ENCODE measurements around the gene PPP1R13L.

PPP1R13L gene

DNA sequence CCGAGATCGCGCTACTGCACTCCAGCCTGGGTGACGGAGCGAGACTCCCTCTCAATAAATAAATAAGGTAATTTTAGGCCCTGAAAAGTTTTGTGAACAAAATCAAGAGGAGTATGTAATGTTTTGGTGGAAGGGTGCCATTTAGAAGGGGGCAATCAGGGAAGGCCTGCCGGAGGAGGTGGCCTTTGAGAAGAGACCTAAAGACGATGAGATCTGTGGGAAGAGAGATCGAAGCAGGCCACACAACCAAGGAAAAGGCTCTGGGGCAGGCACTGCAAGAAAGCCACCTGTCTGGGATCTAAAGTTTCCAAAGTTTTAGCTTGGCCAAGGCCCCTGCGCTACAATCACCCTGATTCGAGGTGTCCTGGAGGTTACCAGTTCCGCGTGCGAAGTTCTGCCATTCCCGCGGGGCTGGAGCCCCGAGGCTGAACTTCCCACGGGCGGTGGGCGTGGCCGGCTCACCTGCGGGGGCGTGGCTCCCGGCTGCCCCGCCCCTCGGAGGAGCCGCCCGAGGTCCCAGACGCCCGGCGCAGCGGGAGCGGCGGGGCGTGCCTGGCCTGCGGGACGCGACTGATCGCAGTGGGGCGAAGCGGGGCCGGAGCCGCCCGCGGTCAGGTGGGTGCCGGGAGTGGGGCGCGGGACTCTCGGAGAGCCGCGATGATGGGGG lies 64.5 kb downstream of the PPP1R13L start, which contains the start of gene KLC3:
Gene KLC3 (plus strand): TSS at position 519 of the 667 bp plus-strand sequence. CDS start 4,792 bp downstream, outside the sequence.
- H3K27ac ChIP-seq (ENCODE audit: extremely low read depth, low read depth, low read length), result no peak within 1 kb of the TSS; the same call in 1 of the 2 replicates
- no peaks in the 10 kb centered on the region; a peak in 1 of 3 replicates for H3K36me3 ChIP-seq (ENCODE audit: control insufficient read depth in 2 of 2, insufficient read depth in 1 of 2, low read length in 2 of 2)
- ChIA-PET POLR2A (interaction anchor here (0.5 kb wide), 1 partner anchor 165 kb away, joined by 4 read pairs; no protein-coding TSS in a partner anchor), CTCF (interaction anchor here (2.5 to 3.4 kb wide), 2 partner anchors 62 to 91 kb away, joined by 12 read pairs; no protein-coding TSS in a partner anchor)
- no peaks in the 10 kb centered on the region for H3K9me3 ChIP-seq (ENCODE audit: control insufficient read depth, insufficient read depth, low read depth, low read length)
- H3K4me3 ChIP-seq (ENCODE audit: low read depth, low read length), result peak within 1 kb of the TSS; percentile 52
- no peaks in the 10 kb centered on the region for H3K4me1 ChIP-seq (ENCODE audit: control insufficient read depth, insufficient read depth, low read length)
- TF ChIP-seq HOXC10 (CRISPR knock-in tag; IDR thresholded peaks at IDR 0.05) (no peak), ZNF292 (tag by site-specific recombination; IDR thresholded peaks at IDR 0.05; ENCODE audit: borderline replicate concordance, low read depth) (no peak), ZNF366 (tag by site-specific recombination; conservative IDR thresholded peaks at IDR 0.05) (no peak), ZNF155 (tag by site-specific recombination; IDR thresholded peaks at IDR 0.05) (no peak), GLI4 (tag by site-specific recombination; IDR thresholded peaks at IDR 0.05) (no peak), ZIC2 (tag by site-specific recombination; IDR thresholded peaks at IDR 0.05) (no peak), ZNF174 (tag by site-specific recombination; IDR thresholded peaks at IDR 0.05) (no peak), ZBTB1 (tag by site-specific recombination; IDR thresholded peaks at IDR 0.05) (no peak), GLIS1 (tag by site-specific recombination; IDR thresholded peaks at IDR 0.05) (no peak; the same call in 1 of the 2 replicates), ZNF549 (tag by site-specific recombination; IDR thresholded peaks at IDR 0.05) (no peak), PRDM1 (tag by site-specific recombination; IDR thresholded peaks at IDR 0.05) (no peak), MEIS1 (CRISPR knock-in tag; IDR thresholded peaks at IDR 0.05; ENCODE audit: borderline replicate concordance) (no peak), ZNF184 (tag by site-specific recombination; IDR thresholded peaks at IDR 0.05) (no peak), OSR2 (tag by site-specific recombination; IDR thresholded peaks at IDR 0.05) (no peak), ZNF768 (tag by site-specific recombination; IDR thresholded peaks at IDR 0.05) (no peak), KLF9 (tag by site-specific recombination; IDR thresholded peaks at IDR 0.05; ENCODE audit: low read depth) (peak; percentile 94), ZNF664 (tag by site-specific recombination; IDR thresholded peaks at IDR 0.05) (no peak), ZNF138 (tag by site-specific recombination; IDR thresholded peaks at IDR 0.05; ENCODE audit: borderline replicate concordance) (no peak), ZNF776 (tag by site-specific recombination; IDR thresholded peaks at IDR 0.05; ENCODE audit: borderline replicate concordance) (no peak), ZNF266 (tag by site-specific recombination; IDR thresholded peaks at IDR 0.05; ENCODE audit: low read depth) (no peak), ZSCAN30 (tag by site-specific recombination; IDR thresholded peaks at IDR 0.05) (no peak), KLF16 (tag by site-specific recombination; IDR thresholded peaks at IDR 0.05) (peak; percentile 35; the same call in 1 of the 2 replicates), ZNF571 (tag by site-specific recombination; IDR thresholded peaks at IDR 0.05) (no peak), ZBTB8A (tag by site-specific recombination; IDR thresholded peaks at IDR 0.05) (peak; percentile 23; the same call in 1 of the 2 replicates)
- TF ChIP-seq, protein P1, sequence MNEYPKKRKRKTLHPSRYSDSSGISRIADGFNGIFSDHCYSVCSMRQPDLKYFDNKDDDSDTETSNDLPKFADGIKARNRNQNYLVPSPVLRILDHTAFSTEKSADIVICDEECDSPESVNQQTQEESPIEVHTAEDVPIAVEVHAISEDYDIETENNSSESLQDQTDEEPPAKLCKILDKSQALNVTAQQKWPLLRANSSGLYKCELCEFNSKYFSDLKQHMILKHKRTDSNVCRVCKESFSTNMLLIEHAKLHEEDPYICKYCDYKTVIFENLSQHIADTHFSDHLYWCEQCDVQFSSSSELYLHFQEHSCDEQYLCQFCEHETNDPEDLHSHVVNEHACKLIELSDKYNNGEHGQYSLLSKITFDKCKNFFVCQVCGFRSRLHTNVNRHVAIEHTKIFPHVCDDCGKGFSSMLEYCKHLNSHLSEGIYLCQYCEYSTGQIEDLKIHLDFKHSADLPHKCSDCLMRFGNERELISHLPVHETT (tag by site-specific recombination; IDR thresholded peaks at IDR 0.05), result no peak
- TF ChIP-seq, protein P2, sequence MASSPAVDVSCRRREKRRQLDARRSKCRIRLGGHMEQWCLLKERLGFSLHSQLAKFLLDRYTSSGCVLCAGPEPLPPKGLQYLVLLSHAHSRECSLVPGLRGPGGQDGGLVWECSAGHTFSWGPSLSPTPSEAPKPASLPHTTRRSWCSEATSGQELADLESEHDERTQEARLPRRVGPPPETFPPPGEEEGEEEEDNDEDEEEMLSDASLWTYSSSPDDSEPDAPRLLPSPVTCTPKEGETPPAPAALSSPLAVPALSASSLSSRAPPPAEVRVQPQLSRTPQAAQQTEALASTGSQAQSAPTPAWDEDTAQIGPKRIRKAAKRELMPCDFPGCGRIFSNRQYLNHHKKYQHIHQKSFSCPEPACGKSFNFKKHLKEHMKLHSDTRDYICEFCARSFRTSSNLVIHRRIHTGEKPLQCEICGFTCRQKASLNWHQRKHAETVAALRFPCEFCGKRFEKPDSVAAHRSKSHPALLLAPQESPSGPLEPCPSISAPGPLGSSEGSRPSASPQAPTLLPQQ (tag by site-specific recombination; IDR thresholded peaks at IDR 0.05), result no peak
- TF ChIP-seq, protein P3, sequence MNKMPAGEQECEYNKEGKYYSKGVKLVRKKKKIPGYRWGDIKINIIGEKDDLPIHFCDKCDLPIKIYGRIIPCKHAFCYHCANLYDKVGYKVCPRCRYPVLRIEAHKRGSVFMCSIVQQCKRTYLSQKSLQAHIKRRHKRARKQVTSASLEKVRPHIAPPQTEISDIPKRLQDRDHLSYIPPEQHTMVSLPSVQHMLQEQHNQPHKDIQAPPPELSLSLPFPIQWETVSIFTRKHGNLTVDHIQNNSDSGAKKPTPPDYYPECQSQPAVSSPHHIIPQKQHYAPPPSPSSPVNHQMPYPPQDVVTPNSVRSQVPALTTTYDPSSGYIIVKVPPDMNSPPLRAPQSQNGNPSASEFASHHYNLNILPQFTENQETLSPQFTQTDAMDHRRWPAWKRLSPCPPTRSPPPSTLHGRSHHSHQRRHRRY (tag by site-specific recombination; IDR thresholded peaks at IDR 0.05), result no peak
- TF ChIP-seq, protein P4, sequence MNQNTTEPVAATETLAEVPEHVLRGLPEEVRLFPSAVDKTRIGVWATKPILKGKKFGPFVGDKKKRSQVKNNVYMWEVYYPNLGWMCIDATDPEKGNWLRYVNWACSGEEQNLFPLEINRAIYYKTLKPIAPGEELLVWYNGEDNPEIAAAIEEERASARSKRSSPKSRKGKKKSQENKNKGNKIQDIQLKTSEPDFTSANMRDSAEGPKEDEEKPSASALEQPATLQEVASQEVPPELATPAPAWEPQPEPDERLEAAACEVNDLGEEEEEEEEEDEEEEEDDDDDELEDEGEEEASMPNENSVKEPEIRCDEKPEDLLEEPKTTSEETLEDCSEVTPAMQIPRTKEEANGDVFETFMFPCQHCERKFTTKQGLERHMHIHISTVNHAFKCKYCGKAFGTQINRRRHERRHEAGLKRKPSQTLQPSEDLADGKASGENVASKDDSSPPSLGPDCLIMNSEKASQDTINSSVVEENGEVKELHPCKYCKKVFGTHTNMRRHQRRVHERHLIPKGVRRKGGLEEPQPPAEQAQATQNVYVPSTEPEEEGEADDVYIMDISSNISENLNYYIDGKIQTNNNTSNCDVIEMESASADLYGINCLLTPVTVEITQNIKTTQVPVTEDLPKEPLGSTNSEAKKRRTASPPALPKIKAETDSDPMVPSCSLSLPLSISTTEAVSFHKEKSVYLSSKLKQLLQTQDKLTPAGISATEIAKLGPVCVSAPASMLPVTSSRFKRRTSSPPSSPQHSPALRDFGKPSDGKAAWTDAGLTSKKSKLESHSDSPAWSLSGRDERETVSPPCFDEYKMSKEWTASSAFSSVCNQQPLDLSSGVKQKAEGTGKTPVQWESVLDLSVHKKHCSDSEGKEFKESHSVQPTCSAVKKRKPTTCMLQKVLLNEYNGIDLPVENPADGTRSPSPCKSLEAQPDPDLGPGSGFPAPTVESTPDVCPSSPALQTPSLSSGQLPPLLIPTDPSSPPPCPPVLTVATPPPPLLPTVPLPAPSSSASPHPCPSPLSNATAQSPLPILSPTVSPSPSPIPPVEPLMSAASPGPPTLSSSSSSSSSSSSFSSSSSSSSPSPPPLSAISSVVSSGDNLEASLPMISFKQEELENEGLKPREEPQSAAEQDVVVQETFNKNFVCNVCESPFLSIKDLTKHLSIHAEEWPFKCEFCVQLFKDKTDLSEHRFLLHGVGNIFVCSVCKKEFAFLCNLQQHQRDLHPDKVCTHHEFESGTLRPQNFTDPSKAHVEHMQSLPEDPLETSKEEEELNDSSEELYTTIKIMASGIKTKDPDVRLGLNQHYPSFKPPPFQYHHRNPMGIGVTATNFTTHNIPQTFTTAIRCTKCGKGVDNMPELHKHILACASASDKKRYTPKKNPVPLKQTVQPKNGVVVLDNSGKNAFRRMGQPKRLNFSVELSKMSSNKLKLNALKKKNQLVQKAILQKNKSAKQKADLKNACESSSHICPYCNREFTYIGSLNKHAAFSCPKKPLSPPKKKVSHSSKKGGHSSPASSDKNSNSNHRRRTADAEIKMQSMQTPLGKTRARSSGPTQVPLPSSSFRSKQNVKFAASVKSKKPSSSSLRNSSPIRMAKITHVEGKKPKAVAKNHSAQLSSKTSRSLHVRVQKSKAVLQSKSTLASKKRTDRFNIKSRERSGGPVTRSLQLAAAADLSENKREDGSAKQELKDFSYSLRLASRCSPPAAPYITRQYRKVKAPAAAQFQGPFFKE (tag by site-specific recombination; IDR thresholded peaks at IDR 0.05; ENCODE audit: borderline replicate concordance), result no peak

Measured in HEK293 (cell line).